ENCODE measurements around the gene NOVA2.

Gene NOVA2

GRCh38 chr19:45887200-45887710 is 86.4 kb downstream of the NOVA2 start:
- no peak for DNase-seq

- DNase-seq = peak; percentile 90
These were observed 87.1 kb downstream of the NOVA2 start for GRCh38 chr19:45886427-45887199.

GRCh38 chr19:45885556-45886426 is 87.9 kb downstream of the NOVA2 start, which contains the start of gene IRF2BP1:
IRF2BP1 (minus strand) TSS chr19:45886141; CDS start chr19:45885774, 367 bp downstream.
- DNase-seq = peak; percentile 90

- DNase-seq = no peak
These were observed 88.7 kb downstream of the NOVA2 start for GRCh38 chr19:45884682-45885555.

GRCh38 chr19:45883881-45884681 is 89.6 kb downstream of the NOVA2 start:
- no peak for DNase-seq
